Activated CD4-positive, CD25-positive, alpha-beta regulatory T cell (primary cell): Measurements from ENCODE around the gene SLC66A2.
"Not testable (repeated sequence)": the region's sequence is repeated elsewhere in the genome, so short reads cannot be mapped to it uniquely, and the experiment has no call there.

Experiments
- DNase-seq, 4 experiments: peaks; one replicate each; lab custom pipeline; 2025; lab: John Stamatoyannopoulos, UW

SLC66A2 gene

GRCh38 chr18:79971211-79971952 is 19.9 kb upstream of the SLC66A2 start:
- no peak for DNase-seq

GRCh38 chr18:79970419-79971133 is 19.1 kb upstream of the SLC66A2 start:
- no peak for DNase-seq

GRCh38 chr18:79965119-79965902 is 13.9 kb upstream of the SLC66A2 start:
- no peak for DNase-seq

- peak in 3 of 4 experiments; percentile 24 to 51 (median 41) for DNase-seq
Measured at GRCh38 chr18:79964330-79965118, 13.1 kb upstream of the SLC66A2 start, which contains the start of gene HSBP1L1. Gene HSBP1L1, plus strand, starts transcription at chr18:79964643. Its CDS starts 93 bp downstream, at chr18:79964736.

- no peak for DNase-seq
Measured at GRCh38 chr18:79963658-79964329, 12.3 kb upstream of the SLC66A2 start.

GRCh38 chr18:79962835-79963657 is 11.6 kb upstream of the SLC66A2 start:
- no peak for DNase-seq

GRCh38 chr18:79962311-79962710 is 10.9 kb upstream of the SLC66A2 start:
- DNase-seq, result no peak

- no peak for DNase-seq
Measured at GRCh38 chr18:79961527-79962291, 10.3 kb upstream of the SLC66A2 start.

- no peak for DNase-seq
Measured at GRCh38 chr18:79960921-79961526, 9.6 kb upstream of the SLC66A2 start.

- not testable (repeated sequence) for DNase-seq
Measured at GRCh38 chr18:79960161-79960801, 8.8 kb upstream of the SLC66A2 start.

- DNase-seq, result no peak
Measured at GRCh38 chr18:79958981-79959380, 7.5 kb upstream of the SLC66A2 start.

- DNase-seq, result no peak
Measured at GRCh38 chr18:79956276-79956675, 4.8 kb upstream of the SLC66A2 start.

GRCh38 chr18:79955302-79956075 is 4.0 kb upstream of the SLC66A2 start:
- DNase-seq, result no peak

GRCh38 chr18:79954791-79955190 is 3.3 kb upstream of the SLC66A2 start:
- DNase-seq, result no peak

GRCh38 chr18:79953971-79954651 is 2.7 kb upstream of the SLC66A2 start:
- DNase-seq, result no peak

- no peak for DNase-seq
Measured at GRCh38 chr18:79952996-79953559, 1.6 kb upstream of the SLC66A2 start.
